CD4-positive, alpha-beta T cell treated with Interleukin-17A for 1 hour (primary cell): ENCODE results near the gene MPPE1.
"Not testable (repeated sequence)": the region's sequence is repeated elsewhere in the genome, so short reads cannot be mapped to it uniquely, and the experiment has no call there.

ENCODE experiments used
- DNase-seq: peaks from one replicate; pipeline ENCODE4 v3.0.0-alpha.2; 2020

Gene MPPE1

DNA sequence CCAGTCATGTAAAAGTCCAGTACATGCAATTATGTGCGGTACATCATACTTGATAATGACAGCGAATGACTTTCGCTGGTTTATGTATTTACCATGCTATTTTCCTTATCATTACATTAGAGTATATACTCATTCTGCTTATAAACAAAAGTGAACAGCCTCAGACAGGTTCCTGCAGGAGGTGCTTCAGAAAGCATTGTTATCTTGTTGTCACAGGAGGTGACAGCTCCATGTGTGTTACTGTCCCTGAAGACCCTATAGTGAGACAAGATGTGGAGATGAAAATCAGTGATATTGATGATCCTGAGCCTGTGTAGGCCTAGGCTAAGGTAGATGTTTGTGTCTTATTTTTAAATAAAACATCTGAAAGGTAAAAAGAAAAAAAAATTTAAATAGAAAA is 15.3 kb upstream of the MPPE1 start:
- DNase-seq, result no peak

DNA sequence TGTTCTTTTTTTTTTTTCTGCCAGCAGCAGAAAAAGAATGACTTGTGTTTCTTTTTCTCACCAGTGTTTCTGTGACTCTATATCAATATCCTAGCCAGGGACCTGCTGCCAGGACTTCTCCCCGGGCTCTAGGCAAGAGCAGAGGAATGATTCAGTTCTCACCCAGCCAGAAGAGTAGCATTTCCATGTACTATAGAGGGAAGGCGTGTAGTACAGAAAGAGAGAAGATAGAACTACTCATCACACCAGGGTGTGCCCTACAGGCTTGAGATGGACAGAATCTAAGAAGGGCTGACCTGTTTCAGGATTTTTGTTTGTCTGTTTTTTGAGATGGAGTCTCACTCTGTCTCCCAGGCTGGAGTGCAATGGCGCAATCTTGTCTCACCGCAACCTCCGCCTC is 11.4 kb upstream of the MPPE1 start:
- not testable (repeated sequence) for DNase-seq

DNA sequence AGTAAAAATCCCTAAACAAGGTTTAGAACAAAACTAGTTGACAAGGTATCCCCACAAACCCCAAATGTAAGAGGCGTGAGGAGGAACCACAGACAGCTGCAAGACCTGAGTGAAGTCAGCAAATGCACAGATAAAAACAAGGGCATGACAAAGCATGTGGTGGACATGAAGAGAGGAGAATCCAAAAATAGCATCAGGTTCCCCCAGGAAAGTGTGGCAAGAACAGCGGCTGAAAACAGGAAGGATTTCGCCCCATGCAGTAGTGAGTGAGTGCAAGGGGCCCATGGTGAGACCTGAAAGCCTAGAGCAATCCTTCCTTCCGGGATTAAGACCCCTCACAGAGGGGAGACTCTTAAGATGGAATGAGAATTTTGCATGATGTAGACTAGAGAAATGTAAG is 8.8 kb upstream of the MPPE1 start:
- DNase-seq, result not testable (repeated sequence)

DNA sequence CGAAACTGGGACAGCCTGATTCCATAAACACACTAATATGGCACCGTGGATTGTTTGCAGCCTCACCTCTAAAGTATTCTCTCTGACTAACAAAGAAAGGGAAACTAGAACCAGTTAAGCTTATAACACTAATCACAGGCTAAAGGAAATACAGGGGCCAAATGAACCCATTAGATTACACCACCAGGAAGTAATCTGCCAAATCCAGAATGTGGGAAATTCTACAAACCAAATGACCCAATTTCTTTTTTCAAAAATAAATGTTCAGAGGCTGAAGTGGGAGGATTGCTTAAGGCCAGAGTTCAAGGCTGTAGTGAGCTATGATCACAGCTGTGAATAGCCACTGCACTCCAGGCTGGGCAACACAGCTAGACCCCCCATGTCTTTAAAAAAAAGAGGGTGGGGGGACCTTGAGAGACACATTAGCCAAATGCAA is 1.5 kb upstream of the MPPE1 start:
- peak; percentile 12 for DNase-seq

DNA sequence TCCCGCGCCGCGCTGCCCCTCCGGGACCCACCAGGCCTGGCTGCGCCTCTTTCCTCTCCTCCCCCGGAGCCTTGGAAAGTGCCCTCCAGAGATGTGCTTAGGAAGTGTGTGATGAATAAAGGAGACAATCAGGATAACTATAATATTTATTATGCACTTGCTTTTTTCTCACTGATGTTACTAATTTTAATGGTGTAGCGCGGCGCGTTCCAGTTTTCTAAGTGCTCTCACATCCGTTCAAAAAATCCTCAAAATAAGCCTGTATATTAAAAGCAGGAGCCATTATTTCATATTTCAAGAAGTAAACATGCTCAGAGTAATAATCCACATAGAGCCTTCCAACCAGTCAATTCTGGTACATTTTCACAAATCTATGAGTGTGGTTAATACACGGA is 941 bp upstream of the MPPE1 start:
- DNase-seq, result no peak

DNA sequence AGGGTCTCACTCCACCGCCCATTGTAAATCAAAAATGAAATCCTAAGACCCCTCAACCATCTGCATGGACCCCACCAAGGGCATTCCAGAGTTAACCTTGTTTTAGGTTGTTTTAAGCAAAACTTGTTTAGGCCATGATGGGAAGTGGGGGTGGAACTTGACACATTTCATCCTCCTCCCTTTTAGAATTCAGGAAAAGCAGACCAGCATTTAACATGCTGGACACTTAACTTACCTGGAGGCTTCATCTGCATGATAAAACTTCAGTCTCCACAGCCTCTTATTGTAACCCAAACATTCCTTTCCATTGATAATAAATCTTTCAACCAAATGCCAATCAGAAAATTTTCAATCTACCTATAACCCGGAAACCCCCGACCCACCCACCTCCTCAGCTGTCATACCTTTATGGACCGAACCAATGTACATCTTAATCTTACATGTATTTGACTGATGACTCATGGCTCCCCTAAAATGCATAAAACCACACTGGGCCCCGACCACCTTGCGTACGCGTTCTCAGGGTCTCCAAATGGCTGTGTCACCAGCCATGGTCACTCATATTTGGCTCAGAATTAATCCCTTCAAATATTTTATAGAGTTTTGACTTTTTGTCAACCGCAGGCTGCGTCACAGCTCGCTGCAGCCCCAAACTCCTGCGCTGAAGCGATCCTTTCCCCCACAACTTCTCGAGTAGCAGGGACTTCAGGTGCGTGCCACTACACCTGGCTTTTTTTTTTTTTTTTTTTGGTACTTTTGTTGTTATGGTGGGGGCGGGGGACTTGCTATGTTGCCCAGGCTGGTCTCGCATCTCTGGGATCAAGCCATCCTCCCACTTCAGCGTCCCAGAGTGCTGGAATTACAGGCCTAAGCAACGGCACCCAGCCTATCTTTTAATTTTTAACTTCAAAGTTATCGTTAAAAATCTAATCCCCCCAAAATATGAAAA is 917 bp downstream of the MPPE1 start:
- DNase-seq, result no peak

DNA sequence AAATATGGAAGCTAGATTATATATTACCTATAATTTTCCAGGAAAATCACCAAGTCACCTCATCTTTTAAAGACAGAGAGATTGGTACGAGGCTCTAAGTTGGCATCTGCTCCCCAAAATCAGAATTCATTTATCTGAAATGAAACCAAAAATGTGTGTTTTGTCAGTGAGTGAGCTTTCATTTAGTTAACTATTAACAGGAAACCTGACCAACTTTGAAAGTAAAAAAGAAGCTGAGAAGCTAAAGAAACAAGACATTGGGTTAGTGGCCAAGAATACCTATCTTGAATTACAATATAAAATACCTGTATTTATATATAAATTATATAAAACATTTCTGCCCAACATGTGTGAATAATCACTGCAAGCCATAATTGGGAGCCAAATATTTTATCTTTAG is 1.9 kb downstream of the MPPE1 start:
- DNase-seq, result no peak

DNA sequence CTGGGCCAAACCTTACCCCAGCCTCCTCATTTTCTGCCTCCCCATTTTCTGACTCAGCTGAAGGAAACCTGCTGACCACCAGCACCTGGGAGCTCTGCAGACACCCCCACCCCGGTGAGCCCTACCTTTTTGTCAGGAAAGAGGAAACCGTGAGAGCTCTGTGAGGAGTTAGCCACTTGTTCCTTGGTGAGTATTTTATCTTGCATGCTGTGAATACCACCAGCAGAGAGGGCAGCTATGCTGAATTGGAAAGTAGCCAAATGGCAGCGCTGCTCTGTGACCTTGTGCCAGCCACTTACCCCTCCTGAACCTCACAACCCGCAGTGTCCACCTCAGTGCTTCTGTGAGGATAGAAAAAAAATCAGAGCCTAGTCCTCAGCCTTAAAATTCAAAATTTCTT is 2.5 kb downstream of the MPPE1 start:
- no peak for DNase-seq

DNA sequence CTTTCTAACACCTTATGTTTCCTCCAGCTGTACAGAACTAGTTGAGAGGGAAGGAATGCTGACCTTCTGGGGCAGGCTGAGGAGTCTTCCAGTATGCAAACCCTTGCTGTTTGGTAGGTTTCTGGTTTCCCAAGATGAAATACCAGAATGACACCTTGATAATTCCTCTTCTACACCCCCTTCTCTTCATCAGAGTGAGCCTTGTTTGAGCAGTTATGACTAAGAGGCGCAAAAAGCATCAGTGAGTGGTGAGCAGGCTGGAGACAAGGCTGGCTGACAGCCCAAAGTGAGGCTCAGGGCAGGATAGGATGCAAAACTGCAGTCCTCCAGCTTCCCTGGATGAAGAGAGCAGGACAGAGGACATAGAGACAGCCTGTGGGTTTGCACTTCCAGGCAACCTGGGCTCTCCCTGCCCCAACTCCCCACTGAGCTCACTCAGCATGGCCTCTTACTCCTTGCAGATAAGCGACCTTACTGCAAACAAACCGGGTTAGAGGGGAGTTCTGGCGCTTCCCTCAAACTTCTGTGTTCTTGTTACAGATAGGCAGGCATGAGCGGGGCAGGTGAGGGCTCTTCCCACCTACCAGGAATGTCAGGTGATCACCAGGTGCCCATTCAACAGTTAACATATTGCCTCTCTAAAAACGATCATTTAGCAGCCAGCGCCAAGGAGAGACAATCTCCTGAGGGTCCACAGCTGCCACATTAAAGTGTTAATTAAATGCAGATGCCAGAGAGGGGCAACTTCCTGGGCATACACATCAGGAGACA is 5.4 kb downstream of the MPPE1 start:
- DNase-seq, result no peak

DNA sequence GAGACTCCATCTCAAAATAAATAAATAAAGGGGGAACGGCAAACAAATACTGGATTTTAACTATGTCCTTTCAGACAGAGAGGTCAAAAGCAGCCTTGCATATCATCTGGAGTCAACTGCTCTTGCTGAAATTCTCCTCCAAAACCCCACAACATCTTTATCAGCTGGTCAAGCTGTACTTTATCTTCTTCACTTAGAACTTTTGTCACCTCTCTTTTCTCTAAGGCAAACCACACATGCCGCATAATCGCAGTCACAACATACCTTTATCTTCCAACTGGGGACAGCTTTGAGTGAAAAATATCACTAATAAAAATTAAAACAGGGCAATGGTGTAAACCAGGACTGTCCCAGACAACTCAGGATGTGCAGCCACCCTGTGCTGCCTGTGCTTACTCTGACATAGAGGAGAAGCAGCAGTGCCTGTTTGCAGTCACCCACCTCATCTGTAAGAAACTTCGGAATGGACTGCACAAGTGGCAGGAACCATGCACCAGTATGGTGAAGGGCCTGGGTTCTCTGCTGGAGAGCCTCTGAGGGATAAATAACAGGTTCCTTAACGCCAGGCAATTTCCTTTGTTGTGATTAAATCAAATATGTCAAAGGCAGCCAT is 6.2 kb downstream of the MPPE1 start:
- DNase-seq, result no peak

DNA sequence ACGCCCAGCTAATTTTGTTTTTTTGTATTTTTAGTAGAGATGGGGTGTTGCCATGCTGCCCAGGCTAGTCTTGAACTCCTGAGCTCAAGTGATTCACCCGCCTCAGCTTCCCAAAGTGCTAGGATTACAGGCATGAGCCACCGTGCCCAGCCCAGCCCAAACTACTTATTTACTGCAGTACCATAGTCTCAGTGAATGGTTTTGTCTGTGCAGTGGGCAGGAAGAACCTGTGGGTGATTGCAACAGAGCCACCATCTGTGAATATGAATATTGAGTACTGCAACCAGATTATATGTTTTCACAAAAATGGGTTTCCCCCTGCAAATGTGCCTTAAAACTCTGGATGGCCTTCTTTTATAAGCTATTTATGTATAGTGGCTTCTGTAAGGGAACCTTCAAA is 9.1 kb downstream of the MPPE1 start:
- no peak for DNase-seq

DNA sequence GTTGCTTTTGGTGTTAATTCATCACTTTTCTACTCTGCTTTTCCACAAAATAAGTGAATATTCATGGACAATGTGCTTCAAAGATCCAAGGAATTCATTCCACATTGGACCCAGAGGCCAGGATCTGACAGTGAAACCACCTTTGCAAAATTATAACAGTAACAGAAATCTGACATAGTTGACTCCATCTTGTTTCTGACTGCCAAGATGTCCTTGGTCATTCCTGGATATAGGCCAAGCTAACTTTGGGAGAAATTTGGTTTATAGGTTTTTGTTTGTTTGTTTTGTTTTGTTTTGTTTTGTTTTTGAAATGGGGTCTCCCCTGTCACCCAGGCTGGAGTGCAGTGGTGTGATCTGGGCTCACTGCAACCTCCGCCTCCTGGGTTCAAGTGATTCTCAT is 10.3 kb downstream of the MPPE1 start:
- no peak for DNase-seq

DNA sequence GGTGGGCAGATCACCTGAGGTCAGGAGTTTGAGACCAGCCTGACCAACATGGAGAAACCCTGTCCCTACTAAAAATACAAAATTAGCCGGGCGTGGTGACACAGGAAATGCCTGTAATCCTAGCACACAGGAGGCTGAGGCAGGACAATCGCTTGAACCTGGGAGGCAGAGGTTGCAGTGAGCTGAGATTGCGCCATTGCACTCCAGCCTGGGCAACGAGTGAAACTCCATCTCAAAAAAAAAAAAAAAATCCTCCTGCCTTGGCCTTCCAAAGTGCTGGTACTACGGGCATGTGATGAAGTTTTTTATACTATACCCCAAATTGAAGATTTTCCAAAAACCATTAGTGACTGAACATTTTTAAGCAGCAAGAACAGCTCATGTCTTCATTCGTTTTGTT is 15.7 kb downstream of the MPPE1 start:
- not testable (repeated sequence) for DNase-seq

DNA sequence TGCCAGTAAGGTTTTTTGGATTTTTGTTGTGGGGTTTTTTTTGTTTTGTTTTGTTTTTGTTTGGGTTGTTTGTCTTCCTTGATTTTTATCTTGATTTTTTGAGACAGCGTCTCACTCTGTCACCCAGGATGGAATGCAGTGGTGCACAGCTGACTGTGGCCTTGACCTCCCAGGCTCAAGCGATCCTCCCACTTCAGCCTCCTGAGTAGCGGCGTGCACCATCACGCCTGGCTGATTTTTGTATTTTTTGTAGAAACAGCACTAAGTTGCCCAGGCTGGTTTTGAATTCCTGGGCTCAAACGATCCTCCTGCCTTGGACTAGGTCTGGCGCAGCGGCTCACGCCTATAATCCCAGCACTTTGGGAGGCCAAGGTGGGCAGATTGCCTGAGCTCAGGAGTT is 16.4 kb downstream of the MPPE1 start:
- DNase-seq, result no peak

DNA sequence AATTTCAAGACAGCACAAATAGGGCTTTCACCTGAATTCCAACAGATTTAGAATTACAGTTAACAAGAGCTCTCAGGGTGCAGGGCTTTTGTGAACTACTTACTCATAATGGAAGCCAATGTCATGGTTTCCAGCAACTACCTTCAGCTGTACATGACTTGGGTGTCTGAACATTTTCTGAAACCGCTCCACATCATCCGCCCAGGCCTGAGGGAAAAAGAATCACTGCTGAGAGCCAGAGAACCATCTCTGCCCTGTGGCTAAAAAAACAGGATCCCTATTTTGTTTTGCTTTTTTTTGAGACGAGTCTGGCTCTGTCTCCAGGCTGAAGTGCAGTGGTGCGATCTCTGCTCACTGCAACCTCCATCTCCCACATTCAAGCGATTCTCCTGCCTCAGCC is 18.8 kb downstream of the MPPE1 start:
- no peak for DNase-seq

DNA sequence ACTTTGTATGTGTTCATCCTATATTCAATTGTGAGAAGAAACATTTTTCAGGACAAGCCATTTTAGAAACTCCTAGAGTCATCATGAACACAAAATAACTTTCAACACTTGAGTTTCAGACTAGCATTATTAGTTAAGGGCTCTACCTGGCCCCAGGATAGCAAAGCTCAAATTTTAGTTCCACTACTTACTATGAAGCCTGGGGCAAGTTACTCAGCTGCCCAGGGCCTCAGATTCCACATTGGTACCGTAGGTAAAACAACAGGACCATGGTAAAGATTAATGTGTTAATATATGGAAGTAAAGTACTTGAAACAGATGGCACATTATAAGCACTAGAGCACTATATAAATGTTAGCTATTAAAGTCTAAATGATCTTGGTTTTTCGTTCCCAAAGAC is 19.4 kb downstream of the MPPE1 start:
- no peak for DNase-seq

DNA sequence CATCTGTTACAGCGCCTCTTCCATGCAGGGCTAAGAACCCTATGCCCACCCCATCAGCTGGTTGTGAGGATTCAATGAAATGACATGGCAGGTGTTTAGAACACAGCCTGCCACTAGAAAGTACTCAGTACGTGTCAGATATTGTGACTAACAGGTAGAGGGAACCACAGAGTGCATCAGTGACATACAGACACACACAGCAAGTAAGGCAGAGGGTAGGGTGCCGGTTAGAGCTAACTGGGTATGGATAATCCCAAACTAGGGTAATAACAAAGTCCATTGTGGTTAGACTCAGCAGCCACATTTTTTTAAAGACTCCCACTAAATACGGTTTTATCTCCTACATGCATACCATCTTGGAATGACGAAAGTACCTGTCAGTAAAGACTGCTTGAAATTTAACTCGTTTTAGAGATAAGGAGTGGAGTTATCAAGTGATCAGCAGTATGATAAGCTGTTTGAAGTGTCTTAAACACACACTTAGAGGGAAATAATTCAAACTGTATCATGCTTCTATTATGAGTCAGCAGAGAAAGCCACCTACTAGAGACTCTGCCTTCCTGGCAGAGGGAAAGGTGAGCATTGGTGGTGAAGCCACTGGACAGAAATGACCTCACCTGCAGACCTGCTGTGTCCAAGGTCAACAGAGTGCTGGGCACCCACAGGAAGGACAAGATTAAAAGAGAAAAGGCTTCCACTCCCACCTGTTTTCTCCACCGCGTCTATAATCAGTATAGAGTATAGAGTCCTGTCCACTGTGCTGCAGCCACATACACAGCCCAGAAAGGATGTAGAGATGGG is 20.6 kb downstream of the MPPE1 start:
- DNase-seq, result no peak

DNA sequence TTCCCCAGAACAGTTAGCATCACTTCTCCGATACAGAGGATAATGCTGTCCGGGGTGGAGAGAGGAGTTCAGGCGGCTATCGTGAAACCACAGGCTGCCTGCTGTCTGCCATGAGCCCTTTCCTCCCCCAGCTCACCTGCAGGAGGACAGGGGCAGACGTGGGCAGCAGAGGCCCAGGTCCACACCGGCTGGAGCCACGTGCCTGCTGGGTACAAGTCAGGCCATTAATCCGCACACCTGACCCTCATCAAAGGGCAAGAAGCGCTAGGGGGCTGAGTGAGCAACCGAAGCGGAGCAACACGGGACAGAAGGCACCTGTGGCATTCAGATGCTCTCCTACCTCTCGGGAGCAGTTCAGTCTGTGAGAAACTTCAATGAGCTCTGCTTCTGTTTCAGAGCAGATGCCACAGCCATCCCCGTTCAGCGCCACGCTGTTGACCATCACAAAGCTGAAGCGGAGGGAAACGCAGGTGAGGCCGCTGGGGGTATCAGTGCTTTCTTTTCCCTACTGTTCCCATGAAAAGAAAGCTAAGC is 21.5 kb downstream of the MPPE1 start:
- no peak for DNase-seq

DNA sequence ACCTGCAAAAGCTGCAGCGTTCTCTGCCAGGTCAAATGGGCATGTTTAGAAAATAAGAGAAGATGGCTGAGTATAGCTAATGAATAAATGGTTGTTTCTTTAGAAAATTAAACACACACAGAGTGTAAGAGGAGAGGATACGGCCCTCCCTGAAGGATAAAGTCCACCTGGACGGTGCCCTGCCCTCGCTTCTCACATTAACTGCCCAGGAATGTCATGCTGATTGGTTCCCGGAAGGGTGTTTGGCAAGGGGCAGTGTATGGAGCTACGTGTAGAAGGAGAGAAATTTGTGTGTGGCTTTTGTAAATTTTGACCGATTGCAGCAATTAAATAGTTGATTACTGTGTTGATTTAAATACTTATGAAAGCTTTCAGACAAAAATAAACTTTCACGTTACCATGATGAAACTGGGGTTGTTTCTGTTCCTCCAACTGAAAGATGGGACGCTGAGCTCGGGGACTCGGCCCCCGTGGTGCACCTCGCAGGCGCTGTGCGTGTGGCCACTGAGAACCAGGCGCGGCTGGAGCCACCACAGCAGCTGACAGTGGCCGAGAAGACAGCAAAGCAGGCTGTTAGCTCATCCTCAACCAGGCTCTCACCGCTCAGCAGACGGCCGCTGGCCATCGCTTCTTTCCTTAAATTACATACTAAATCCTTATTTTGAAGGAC is 22.7 kb downstream of the MPPE1 start:
- no peak for DNase-seq

DNA sequence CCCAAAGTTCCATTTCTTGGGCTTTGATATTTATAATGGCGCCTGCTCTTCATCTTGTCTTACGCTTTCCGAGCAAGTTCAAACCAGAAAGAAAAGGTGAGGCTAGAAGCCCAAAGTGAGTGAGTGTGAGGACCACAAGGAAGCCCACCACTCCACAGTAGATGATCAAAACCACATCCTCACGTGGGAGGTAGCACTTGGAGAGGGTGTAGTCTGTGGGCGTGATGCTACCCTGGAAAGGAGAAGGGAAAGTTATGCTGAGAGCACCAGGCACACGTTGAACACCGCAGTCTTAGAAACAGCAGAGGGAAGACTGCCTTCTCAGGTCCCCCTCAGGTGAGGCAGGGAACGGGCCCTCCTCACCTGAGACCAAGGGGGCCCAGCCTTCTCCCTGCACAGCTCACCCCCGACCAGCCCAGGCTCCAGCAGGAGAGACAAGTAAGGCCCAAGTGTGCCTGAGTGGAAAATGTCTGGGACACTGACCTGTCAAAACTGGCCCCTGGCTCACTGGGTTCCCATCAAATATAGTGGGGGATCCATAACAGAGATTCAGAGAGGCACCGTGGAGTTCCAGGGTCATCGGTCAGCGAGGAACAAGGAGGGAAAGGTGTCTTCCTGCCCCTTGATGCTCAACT is 23.6 kb downstream of the MPPE1 start:
- DNase-seq, result no peak

DNA sequence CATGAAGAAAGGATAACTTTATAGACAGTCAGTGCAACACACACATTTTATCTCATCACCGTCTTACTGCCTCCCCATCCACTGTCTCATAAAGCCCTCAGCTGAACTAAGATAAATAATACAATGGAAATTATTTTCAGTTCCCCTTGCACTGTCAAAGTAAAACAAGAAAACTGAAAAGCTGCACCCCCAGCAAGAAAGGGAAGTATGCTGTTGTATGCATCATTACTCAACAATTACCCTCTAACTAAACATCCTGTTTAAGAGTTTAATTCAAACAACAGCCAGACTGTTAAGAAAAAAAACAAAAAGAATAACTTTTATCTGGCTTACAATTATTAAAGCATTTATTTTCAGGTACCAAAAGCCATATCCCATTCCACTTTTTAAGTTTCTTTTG is 25.0 kb downstream of the MPPE1 start:
- peak; percentile 6 for DNase-seq

DNA sequence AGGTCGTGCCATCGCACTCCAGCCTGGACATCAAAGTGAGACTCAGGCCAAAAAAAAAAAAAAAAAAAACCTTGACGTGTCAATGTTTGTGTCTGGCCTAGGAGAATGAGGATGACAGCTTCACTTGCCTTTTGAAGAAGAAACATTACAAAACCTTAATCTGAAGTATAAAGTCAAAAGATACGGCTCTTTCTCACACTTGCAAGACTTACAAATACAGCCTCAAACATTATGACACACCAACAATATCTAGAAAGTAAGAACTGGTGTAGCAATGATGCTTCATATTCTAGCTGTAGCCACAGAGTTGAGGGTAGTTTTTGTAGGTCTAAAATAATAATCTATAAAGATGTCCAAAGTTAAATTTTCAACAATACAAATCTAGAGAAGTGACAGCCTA is 25.5 kb downstream of the MPPE1 start:
- DNase-seq, result no peak
